ENCODE results near the gene NLRP10. TPM values are rescaled to one million over a fixed set of nuclear protein-coding genes. Genes with fewer than 3 reads are reported as not detected.
A peak's percentile ranks its signal among the peaks of the same experiment; 100 is the strongest.

NLRP10 gene
- total and polyA plus RNA-seq, 12 donors: not detected

DNA sequence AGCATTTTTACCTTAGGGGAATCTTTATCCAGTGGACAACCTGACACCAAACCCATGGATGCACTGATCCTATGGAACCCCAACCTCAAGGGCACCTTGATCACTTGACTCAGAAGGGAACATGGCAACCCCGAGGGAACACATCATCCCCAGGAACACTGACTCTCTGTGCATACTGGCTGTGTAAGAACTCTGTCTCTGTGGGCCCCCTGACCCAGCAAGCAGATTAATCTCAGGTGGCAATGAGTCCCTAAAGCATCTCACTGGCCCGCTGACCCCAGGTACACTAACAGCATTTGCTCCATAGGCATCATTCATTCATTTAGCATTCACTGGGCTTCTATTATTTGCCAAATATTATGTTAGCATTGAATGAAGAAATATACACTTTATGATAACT lies 38.8 kb upstream of the NLRP10 start:
- intact Hi-C loops (cut with DNase I): no loop called here
- TF ChIP-seq, protein P1, sequence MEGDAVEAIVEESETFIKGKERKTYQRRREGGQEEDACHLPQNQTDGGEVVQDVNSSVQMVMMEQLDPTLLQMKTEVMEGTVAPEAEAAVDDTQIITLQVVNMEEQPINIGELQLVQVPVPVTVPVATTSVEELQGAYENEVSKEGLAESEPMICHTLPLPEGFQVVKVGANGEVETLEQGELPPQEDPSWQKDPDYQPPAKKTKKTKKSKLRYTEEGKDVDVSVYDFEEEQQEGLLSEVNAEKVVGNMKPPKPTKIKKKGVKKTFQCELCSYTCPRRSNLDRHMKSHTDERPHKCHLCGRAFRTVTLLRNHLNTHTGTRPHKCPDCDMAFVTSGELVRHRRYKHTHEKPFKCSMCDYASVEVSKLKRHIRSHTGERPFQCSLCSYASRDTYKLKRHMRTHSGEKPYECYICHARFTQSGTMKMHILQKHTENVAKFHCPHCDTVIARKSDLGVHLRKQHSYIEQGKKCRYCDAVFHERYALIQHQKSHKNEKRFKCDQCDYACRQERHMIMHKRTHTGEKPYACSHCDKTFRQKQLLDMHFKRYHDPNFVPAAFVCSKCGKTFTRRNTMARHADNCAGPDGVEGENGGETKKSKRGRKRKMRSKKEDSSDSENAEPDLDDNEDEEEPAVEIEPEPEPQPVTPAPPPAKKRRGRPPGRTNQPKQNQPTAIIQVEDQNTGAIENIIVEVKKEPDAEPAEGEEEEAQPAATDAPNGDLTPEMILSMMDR (IDR thresholded peaks at IDR 0.05): no peak
- TF ChIP-seq POLR2A (IDR thresholded peaks at IDR 0.05): no peak
- peak in 1 of 7 donors; percentile 41 for DNase-seq
- Histone ChIP-seq H3K36me3 (replicated peaks in 1 of 2) (peaks cover 0 to 10% of the 10 kb centered on the region in 2 donors), H3K4me1 (replicated peaks in 1 of 2) (no peaks in the 10 kb centered on the region), H3K27me3 (no peaks in the 10 kb centered on the region), H3K4me3 (no peak overlapping the region), H3K9me3 (replicated peaks in 1 of 3) (no peaks in the 10 kb centered on the region), H3K27ac (no peak overlapping the region)
- WGBS, 4 donors: 54 to 87% (median 69%) methylated on average over 2 of the region's 2 CpGs

DNA sequence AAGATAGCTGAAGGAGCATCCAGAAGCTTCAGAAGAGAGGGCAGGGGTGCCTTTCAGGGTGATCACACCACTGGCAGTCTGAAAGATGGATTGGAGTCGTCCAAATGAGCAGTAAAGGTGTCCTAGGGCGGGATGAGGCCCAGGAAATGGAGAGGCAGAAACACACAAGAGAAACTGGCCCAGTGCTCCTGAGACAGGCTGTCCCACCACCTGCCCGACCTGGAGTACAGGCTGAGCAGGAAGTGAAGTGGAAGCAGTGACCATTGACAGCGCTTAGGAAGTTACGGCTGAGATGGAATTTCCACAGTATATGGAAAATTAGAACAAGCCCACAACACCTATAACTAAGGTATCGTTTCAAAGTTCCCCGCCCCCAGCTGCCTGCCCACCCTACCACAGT lies 37.9 kb upstream of the NLRP10 start:
- Histone ChIP-seq H3K4me3 (no peak overlapping the region), H3K9me3 (replicated peaks in 1 of 3) (no peaks in the 10 kb centered on the region), H3K36me3 (replicated peaks in 1 of 2) (peaks cover 0 to 19% of the 10 kb centered on the region in 2 donors), H3K27ac (no peak overlapping the region), H3K27me3 (no peaks in the 10 kb centered on the region), H3K4me1 (replicated peaks in 1 of 2) (no peaks in the 10 kb centered on the region)
- TF ChIP-seq POLR2A (IDR thresholded peaks at IDR 0.05): no peak
- TF ChIP-seq, protein P1 (IDR thresholded peaks at IDR 0.05): no peak
- intact Hi-C loops (cut with DNase I): no loop called here
- 73 to 88% (median 75%) methylated on average over 7 of the region's 7 CpGs for WGBS, 4 donors
- peak in 1 of 7 donors; percentile 46 for DNase-seq

DNA sequence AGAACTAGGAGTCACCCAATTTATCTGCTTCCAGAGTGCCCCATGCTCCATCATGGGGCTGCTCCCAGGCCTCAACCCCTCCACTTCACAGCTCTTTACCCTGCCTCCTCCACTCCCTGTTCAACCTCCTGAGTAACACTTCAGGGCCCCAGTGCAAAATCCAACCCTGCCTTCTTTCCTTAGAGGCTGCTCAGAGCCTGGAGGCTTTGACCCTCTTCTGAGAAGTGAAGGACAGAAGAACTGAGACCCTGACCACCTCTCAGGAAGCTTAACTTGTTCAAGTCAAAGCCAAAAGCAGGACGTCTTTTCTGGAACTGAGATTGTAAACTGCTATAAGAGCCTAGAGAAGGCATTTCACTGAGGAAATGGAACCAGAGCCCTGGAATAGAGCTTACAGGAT lies 37.4 kb upstream of the NLRP10 start:
- WGBS, 4 donors: 62 to 71% (median 67%) methylated on average over 1 of the region's 1 CpG
- Histone ChIP-seq H3K27ac (no peak overlapping the region), H3K27me3 (no peaks in the 10 kb centered on the region), H3K4me1 (replicated peaks in 1 of 2) (no peaks in the 10 kb centered on the region), H3K9me3 (replicated peaks in 1 of 3) (no peaks in the 10 kb centered on the region), H3K4me3 (no peak overlapping the region), H3K36me3 (replicated peaks in 1 of 2) (peaks cover 0 to 24% of the 10 kb centered on the region in 2 donors)
- DNase-seq: no peak
- TF ChIP-seq, protein P1 (IDR thresholded peaks at IDR 0.05): no peak
- no peak for TF ChIP-seq POLR2A (IDR thresholded peaks at IDR 0.05)
- intact Hi-C loops (cut with DNase I): no loop called here

DNA sequence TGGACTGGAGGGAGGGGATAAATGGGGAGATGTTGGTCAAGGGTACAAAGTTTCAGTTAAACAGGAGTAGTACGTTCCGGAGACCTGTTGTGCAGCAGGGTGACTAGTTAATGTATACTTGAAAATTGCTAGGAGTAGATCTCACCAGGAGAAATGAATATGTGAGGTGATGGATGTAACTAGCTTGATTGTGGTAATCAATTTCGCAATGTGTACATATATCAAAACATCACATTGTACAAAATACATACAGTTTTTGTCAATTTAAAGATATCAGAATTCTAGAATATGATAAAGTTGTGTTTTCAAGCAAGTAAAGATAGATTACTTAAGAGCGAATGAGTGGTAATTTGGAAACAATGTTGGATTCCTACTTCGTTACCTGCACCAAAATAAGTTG lies 35.1 kb upstream of the NLRP10 start:
- Histone ChIP-seq H3K4me1 (replicated peaks in 1 of 2) (no peaks in the 10 kb centered on the region), H3K36me3 (replicated peaks in 1 of 2) (peaks cover 0 to 47% of the 10 kb centered on the region in 2 donors), H3K27me3 (no peaks in the 10 kb centered on the region), H3K27ac (no peak overlapping the region), H3K4me3 (no peak overlapping the region), H3K9me3 (replicated peaks in 1 of 3) (no peaks in the 10 kb centered on the region)
- intact Hi-C loops (cut with DNase I): no loop called here
- TF ChIP-seq POLR2A (IDR thresholded peaks at IDR 0.05): no peak
- TF ChIP-seq, protein P1 (IDR thresholded peaks at IDR 0.05): no peak
- no peak for DNase-seq
- WGBS, 4 donors: 75 to 91% (median 81%) methylated on average over 5 of the region's 5 CpGs
